GM21786 (cell line): ENCODE data around the gene TOMM34.

ENCODE experiments used
- ATAC-seq: cut with Tn5 transposase; IDR thresholded peaks from one replicate; pipeline ENCODE4 v1.9.1; 2021; ENCODE audit not compliant: unreplicated experiment

The TOMM34 gene

DNA sequence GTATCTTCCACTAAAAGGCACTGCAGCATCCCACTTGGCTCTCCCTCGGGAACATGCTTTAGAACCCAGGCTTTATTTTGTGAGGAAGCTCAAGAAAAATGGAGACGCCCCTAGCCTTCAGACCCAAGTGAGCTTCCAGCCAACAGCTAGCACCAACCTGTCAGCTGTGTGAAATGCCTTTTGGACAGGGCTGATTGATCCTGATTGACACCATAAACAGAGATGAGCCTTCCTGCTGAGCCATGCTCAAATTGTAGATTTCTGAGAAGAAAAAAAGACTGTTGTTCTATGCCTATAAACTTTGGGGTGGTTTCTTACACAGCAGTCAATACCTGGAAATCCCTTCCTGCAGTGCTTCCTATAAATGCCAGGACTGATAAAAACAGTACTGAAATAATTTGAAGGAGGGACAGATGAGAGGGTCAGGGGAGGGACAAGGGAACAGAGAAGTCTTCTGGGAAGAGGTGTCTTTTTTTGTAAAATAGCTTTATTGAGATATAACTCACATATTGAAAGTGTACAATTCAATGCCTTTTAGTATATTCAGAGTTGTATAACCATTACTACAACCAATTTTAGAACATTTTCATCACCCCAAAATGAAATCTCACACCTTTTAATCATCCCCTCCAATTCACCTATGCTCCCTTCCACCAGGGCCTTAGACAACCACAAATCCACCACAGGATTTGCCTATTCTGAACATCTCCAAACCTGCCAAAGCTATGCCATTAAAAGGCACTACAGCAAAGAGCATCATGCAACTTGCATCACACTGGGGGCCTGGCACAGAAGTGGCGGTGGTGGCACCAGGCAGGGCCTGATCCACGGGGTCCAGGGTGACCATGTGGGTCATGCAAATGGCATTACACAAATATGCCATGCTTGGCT lies 3.4 kb upstream of the TOMM34 start:
- no peak for ATAC-seq

DNA sequence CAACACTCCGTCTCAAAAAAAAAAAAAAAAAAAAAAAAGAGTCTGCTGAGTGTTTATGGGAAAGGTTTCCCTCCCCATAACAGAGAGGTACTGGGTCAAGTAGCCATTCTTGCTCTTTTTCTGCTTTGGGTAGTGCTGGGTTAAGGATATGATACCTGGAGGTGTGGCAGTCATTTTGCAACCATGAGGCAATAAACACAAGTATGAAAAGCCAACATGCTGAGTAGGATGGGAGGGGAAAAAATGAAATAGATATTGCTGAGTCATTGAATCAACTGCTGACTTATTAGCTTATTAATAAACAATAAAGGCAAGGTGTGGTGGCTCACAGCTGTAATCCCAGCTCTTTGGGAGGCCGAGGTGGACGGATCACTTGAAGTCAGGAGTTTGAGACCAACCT lies 2.3 kb upstream of the TOMM34 start:
- no peak for ATAC-seq

DNA sequence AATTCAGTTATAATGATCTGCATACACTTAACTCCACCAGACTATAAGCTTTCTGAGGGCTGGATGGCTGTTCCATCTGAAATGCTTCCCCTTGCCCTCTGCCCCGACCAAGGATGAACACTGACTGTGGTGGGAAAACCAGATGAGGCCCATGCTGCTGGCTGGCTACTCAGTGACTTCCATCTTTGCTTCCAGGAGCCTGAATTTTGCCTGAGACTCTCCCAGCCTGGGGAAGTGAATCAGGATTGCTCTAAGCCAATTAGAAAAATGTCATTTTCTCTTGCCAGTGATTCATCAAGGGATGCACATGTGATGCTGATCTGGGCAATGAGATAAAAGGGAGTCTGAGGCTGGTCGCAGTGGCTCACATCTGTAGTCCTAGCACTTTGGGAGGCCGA lies 1.7 kb upstream of the TOMM34 start:
- ATAC-seq = no peak

DNA sequence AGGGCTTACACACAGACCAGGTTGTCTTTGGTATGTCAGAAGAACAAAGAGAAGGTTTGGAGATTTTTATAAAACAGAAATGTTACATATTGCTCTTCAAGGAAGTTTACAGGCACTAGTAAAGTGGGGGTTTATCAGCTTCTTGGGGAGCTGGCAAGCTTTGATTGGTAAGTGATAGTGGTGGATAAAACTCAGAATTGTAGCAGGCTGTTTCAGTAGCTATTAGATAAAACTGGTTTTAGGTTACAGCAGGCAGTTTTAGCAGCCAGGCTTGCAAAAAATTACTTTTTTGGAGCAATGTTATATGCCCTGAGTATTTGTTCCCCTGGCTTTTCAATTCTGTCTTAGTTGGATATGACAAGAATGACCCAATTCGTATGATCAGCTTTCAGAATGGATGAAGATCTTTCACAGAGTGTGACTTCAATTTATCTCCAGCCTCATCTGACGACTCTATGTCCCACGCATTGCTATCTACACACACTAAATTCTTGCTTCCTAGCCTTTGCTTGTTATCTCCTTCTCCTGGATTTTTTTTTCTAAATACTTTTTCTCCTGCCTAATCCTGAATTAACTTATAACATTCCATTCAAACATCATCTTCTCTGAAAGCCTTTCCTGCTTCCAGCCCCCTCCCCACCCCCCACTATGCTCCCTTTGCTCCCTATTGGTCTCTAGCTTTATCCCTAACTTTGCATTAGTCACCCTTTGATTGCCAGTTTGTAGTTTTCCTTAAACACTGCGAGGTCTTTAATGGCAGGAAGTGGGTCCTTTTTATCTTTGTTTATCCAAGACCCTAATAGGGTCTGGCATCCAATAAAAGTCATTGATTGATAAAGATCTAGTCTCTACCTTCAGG lies 1.0 kb upstream of the TOMM34 start:
- no peak for ATAC-seq

DNA sequence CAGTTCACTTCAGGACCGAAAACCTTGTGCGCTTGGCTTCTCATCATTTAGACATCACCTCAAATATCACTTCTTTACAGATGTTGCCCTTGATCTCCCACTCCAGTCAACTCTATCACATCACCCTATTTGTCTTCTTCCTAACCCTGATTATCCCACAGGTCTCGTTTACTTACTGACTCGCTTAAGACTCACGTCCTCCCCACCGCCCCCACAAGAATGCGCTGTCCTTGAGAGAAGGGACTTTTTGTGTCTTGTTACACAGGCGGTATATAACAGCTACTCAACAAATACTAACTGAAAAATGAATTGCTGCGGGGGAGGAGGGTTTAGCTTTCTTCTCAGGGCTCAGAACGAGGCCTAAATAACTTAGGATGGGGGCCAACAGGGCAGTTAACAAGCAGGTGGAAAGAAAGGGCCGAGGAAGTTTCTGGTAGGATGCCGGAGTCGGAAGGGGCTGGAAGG lies 527 bp downstream of the TOMM34 start:
- peak; percentile 11 for ATAC-seq

DNA sequence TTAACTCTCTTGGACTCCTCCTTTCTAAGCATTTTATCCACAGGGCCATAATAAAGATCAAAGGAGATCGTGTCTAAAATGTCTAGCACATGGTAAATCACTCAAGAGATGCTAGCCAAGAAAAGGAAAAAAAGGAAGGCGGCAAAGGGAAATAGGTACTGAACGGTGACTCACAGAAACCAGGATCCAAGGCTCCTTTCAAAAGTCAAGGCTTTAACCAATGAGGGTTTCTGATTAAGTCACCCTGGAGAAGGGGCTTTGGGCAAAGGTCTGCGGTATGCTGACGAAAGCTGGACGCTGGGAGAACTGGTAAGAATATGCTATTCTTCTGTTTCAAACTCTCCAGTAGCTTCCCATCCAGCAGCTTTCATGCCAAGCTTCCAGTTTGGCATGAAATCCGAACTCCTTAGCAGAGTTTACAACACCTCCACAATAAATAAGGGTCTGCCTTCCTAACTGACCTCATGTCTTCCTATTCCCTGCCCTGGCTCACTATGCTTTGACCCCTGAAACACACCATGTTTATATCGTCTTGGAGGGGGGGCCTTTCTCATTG lies 1.0 kb downstream of the TOMM34 start:
- ATAC-seq = no peak

DNA sequence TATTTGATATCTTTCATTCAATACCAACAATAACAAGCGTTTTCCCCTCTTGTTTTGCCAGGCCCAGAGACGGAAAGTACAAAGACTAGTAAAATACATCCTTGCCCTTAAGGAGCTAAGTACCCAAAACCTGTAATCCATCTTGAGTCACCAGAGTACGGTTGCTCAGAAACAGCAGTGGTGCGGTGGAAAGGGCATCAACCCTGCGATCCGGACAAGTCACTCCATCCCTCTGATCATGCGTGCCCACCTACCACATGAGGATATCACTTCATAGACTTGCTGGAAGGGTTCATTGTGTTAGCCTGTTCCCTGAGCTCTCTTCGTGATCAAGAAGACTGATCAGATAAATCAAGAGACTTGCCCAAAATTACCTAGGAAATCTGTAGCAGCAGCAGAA lies 1.9 kb downstream of the TOMM34 start:
- ATAC-seq = no peak

DNA sequence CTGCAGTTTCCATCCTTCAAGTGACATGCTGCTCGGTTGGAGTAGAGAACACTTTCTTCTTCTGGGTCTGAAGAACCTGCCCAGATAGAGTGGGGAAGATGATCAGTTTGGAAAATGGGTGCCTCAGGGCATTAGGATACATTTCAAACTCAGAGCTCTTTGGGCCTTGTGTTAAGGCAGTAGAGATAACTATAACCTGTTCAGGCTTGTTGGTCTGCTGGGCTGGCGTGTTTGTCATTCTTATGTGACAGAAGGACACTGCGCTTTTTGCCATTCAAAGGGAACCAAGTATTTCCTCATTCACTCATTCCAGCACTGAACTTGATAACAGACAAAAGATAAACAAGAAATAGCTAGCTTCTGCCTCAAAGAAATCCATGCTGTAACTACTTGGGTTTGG lies 3.8 kb downstream of the TOMM34 start:
- no peak for ATAC-seq

DNA sequence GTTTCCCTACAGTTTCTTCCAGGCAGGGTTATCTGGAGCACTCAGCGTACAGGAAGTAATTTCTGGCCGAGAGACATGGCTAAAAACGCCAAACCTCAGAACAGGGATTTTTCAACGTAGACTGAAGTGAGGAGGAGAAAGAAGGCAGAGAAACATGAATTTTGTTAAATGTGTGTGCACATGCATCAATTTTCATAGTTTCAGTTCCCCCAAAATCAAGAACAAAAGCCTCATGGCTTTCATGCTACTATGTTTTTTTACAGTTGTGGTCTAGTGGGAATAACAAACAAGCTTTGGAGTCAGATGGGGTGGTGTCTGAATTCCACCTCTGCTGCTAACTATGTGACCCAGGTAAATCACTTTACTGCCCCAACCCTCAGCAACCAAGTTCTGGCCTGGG lies 4.9 kb downstream of the TOMM34 start:
- no peak for ATAC-seq

DNA sequence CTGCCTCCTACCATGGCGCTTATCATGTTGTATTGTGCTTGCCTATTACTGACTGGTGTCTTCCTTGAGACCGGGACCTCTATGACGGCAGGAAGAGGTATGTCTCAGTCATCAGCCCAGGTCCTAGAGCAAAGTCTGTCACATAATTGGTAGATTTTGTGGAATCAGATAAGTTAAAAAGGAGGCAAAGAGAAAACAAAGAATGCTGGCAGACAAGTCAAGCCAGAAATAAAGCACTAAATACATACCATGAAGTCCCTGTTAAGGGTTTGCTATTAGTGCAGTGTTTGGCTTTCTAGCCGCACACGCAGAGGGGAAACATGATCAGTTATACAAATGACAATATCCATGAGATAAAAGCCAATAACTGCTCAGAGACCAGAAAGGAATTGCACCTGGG lies 6.0 kb downstream of the TOMM34 start:
- no peak for ATAC-seq

DNA sequence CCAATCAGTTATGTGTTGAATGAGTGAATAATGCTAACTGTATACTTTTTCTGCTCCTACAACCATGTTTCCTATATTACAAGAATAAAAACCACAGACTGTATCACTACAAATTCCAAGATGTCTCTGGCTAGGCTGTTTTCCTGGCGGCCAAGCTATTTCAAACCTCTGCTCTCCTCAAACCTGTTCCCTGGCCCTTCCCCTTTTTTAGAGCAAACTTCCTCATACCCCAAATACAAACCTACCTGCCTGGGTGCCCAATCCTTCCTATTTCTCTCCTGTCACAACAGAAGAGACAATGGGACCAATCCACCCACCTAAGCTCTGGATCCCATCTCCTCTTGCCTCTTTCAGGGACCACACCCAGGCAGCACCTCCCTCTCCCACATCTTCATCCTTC lies 7.5 kb downstream of the TOMM34 start:
- ATAC-seq = no peak

DNA sequence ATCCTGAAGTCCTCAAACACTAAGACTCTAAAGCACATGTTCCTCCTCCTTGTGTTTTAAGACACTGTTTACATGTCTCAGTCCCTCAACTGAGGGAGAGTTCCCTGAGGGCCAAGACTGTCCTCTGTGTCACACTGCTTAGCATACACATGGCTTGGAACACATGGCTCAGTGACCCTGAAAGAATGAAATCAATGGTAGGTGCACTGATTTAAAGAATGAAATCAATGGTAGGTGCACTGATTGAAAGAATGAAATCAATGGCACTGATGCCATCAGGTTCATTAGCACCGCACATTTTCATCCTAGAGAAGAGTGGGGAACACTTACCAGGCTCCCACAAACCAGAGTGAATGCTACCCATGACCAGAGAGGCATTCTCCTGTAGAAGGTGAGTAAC lies 9.8 kb downstream of the TOMM34 start:
- ATAC-seq = no peak

DNA sequence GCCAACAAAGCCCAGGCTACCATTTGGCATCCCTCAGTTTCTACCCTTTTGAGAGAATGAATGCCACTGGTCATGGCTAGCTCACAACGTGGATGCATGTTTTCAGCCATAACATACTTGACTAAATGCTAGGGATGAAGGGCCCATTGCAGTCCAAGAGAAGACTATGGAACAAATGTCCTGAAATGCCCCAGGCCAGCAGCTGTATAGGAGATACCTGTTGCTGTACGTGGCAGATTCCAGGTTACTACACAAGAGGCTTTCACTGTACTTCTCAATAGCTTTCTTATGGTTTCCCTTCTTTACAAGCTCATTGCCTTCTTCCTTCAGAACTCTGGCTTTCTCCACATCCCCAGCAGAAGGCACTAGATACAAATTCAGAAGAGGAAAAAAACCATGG lies 11.7 kb downstream of the TOMM34 start:
- ATAC-seq = no peak

DNA sequence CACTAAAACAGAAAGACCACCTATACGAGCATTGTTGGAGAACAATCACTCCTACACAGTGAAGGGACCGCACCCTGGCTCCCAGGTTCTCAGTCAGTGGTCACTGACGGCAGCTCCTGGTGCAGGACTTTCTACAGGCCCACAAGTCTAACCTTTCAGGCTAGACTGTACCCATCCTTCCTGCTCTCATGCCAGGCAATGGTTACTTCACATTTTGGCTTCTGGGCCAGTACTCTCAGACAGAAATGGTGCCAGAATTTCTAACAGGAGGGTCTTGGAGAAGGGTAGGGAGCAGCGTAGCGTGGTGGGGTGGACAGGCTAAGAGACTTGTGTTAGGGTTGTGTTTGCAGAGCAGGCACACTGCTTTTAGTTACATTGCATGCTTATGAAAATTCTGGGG lies 12.1 kb downstream of the TOMM34 start:
- no peak for ATAC-seq

DNA sequence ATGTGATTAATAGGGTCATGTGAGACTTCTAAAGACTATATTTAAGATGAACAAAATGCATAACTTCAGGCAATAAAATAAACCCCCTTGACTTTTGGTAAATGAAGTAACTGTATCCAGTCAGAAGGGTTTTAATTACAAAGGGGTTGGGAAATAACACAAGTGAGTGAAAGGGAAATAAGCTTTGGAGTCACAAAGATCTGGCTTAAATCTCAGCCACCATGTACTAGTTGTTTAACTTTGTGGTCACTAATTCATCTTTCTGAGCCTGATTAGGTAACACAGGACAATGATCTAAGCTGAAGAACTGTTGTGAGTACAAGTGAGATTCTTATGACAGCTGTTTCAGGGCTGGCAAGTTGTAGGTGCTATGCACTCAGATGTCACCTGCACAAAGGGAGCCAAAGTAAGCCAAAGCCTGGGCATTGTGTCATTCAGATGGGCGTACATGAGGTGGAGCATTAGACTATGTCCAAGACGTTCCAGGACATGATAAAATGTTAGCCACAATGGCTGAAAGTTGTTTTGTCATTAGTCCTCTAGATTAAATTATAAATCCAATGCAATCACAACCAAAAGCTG lies 13.8 kb downstream of the TOMM34 start:
- ATAC-seq = no peak

DNA sequence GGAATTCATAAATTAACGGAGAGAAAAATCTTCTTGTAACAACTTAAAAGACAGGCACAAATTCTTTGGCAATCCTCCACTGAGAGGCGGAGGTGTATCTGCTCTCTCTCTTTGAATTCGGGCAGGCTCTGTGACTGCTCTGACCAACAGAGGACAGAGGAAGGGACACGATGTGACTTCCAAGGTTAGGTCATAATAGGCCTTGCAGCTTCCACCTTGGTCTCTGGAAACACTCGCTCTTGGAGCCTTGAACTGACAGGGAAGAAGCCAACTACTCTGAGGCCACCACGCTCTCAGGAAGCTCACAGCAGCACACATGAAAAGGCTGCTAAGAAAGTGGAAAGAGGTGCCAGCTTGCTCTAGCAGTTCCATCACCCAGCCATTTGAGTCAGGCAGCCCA lies 14.9 kb downstream of the TOMM34 start:
- no peak for ATAC-seq

DNA sequence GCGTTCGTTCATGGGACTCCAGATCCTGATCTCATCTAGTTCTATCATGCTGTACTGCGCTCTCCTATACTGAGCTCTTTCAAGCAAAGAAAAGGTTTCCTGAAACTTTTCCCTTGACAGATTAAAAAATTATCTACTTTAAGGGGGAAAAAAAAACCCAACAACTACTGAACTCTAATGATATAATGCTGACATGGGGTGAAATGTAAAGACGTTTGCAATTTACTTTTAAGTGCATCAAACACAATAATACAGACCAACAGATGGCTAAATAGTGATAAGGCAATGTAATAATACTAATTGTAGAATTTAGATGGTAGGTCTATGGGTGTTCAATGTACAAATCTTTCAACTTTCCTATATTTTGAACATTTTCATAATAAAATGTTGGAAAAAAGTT lies 16.4 kb downstream of the TOMM34 start:
- no peak for ATAC-seq

DNA sequence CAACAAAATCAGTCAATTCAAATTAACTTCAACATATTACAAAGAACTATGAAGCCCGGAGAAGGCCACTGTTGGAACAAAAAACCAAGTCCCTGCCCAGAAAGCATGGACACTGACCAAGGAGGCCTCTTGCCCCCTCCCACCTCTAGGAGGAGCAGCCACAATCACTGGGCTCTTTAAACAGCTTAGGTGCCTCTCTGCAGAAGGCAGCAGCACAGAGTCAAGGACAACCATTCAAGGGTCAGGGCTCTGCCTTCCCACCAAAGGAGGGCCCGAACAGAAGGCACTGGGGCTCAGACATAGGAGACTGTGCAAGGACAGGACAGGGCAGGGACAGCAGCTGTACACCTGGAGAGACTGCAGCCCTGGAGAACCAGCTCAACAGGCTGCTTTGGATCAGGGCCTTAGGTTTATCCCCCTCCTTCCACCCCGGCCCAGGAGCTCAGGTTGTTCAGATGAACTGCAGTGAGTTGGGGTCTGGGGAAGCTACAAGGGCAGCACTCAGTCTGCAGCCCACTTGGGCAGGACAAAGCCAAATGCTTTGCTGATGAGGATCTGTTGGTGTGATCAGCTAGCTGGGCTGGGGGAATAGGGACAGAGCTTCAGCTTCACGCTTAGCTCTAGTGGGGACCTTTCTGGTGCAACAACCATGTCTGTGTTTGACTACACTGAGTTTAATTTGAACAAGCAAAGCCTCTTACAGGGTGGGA lies 17.8 kb downstream of the TOMM34 start:
- no peak for ATAC-seq

DNA sequence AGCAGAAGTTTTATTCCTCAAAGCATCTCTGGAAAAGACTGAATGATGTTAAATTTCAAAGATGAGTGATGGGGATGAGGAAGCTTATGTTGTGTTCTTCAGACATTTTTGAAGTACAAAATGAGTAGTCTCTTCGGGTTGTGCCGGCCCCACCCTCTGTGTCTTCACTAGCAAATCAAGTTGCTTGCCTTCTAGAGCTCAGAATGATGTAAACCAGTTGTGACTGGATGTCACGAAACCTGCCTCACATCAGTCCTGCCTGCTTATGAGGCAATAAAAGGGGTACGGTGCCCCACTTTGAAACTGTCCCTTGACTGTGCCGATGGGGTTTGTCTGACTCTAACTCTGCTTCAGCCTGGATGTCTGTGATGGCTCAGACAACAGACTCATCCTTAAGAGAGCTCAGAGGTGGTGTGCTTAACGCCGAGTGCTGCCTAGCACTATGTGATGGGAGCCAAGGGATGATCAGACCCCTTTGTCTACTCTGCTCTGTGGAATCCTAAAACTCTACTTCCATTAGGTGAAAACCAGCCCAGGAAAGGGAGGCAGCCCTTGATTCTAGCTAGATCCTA lies 19.0 kb downstream of the TOMM34 start:
- ATAC-seq = no peak

DNA sequence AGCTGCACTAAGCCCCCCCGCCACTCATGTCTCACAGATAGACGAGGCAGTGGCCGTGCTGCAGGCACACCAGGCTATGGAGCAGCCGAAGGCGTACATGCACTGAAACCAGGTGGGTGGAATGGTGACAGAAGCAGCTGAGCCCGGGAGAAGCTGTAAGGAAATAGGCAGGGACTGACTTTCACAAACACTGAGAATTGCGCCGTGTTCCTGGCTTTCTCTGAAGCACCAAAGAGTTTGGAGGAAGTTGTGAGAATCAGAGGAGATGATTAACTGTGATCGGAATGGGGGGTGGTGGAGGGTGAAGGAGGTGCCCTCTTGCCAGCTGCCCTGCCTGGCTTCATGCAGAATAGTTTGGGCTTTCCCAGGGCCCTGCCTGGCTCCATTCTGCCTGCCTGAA lies 21.6 kb downstream of the TOMM34 start:
- ATAC-seq = no peak
